HG02759 (cell line): ENCODE measurements around the gene SARDH.

Source experiments
- ATAC-seq: cut with Tn5 transposase; IDR thresholded peaks from one replicate; pipeline ENCODE4 v1.9.1; 2021; ENCODE audit warnings: mild to moderate bottlenecking, moderate library complexity; ENCODE audit not compliant: unreplicated experiment

SARDH gene

DNA sequence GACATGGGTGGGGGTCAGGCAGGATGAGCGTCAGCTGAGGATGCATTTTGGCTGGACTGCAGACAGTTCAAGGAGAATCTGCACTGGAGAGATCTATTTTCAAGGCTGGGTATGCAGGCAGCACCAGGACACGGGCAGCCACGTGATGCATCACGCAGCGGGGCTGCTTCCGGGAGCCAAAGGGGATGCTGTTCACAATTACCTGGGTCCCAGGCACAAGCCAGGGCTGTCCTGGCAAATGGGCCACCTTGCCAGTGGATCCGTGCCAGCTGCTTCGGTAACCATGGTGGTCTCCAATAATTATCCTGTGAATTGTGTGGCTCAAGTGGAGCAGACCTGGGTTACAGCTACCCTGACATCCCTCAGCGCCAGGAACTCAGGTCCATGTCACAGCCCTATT, 84.5 kb downstream of the SARDH start:
- no peak for ATAC-seq

DNA sequence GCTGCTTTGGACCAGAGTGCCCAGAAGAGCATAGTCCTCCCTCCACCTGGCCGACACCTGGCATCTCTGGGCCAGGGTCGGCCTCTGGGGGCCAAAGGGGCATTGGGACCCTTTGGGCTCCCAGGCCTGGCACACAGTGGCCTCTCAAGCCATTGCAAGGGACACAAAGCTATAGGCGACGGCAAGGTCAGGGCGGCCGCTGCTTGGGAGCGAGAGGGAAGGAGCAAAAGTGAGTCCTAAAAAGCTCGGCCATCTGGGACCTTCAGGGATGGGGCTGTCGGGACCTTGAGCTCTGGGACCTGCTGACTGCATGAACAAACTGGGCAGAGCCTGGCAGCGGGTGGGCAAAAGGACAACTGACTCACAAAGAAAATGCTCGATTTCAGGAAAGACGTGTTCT, 88.1 kb downstream of the SARDH start:
- no peak for ATAC-seq

DNA sequence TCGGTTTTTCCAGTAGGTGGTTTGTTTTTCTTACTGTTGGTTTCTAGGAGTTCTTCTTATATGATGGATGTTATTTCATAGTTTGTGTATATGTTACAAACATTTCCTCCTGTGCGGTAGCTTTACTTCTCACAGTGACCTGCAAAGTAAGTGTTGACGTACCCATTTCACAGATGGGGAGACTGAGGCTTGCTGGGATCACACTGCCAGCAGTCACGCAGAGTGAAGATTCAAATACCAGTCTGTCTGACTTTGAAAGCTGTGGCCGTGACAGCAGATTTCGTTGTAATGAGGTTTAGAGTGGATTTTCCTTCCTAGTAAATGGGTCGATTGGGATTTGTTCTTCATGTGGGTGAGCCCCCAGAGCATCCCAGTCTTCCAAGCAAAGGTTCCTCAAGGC, 89.0 kb downstream of the SARDH start:
- ATAC-seq = no peak

DNA sequence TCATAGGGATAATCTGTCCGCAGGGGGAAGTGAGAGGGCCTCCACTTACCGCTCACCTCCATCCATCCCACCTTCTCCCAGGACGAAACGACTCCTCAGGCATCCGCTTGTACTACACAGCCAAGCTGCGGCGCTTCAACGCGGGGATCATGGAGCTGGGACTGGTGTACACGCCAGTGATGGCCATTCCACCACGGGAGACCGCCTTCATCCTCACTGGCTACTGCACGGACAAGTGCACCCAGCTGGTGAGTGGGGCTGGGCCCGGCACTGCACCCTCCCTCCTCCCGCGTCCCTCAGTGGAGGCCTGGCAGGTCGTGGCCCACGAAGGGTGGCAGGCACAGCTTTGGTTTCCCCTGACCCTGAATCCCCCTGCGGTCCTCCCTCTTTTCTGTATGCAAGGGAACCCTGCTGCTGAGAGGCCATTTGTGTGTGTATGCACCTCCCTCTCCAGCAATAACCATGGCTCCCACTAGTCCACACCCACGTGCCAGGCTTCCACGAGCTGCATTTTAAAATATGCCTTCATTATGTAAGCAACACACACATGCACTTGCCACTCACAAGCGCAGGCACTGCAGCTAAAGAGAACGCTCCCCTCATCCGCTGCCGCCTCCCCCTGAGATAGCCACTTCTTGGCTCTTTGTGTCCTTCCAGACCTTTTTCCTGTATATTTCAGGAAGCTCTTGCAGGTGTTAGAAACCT, 90.2 kb downstream of the SARDH start:
- no peak for ATAC-seq

DNA sequence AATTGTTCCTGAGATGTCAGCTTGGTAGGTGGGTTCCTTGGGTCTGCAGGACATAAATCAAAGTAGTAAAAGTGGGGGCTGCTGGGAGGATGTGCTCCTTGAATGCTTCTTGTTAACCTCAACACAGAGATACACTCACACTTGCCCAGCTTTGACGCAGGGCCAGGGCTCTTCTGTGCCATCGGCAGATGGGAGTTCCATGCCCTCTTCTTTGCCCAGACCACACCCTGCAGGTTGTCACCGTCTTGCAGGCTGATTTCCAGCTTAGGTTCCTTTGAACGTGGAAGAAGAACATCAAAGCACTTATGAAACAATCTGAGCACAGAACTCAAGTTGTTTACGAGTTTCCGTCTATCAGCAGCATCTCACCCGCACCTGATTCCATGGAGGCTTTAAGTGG, 91.0 kb downstream of the SARDH start:
- ATAC-seq = no peak

DNA sequence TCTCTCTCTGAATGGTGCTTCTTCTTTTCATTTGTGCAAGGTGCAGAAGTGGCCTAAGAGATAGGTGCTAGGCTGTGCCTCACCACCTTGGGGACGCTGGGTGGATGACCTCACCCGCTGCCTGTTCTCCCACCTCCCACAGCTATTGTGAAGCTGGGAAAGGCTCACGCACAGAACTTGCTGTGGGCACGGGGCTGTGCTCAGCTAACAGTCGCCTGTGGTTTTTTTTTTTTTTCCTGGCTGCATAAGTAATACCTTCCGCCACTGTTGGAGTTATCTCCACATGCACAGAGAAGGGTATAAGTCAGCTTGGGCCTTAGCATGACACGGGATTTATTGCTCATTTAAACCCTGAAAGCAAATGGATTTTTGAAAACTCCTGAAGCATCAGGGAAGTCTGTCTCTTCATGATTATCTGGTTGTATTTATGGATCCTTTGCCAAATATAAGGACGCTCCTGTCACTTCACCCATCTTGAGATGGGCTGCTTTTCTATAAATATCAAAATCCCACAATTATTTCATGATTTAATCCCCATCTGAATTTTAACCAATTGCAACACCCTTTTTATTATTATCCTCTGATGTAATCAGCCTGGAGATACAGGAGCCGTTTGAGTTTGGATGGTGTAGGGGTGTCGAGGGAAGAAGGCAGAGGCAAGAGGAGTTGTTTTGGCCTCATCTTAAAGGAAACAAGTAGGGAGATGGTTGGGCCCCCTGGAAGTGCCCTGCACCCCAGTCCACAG, 93.0 kb downstream of the SARDH start:
- ATAC-seq = no peak

DNA sequence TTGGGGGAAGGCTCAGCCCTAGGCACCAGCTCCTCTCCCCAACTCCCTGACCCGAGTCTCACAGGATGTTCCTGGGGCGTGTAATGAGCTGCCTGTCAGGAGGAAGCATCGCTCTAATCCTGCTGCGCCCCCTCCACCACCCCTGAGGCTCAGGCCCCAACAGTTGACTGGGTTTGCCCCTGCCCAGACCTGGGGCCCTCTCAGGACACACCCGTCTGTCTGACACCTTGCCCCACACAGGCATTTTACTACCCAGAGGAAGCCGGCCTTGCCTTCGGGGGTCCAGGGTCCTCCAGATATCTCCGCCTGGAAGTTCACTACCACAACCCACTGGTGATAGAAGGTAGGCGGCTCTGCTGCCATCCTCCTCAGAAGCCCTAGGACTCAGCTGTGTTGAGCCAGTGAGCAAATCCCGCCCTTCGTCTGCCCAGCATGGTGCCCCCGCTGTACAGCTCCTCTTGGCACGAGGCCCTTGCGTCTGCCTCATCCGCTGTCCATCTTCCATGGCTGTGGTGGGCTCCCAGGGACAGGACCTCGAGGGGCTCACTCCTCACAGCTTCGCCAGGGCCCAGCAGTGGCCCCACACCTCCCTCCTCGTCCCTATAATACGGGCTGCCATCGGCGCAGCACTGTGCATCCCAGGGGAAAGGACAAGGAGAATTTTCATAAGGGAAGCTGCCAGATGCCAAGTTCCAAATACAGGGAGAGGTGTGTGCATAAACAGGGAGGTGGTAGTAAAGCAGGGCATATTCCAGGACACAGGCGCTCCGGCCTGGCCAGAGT, 94.0 kb downstream of the SARDH start:
- no peak for ATAC-seq

DNA sequence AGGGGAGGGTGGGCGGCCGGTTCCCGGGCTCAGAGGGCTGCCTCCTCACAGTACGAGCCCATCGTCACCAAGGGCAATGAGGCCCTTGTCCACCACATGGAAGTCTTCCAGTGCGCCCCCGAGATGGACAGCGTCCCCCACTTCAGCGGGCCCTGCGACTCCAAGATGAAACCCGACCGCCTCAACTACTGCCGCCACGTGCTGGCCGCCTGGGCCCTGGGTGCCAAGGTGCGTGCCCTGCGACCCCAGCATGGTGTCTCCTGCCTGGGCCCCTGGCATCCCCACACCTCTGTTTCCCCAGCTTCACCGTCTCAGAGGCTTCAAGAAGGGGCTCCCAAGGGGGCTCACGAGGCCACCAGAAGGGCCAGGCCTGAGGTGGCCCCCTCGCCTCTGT, 94.8 kb downstream of the SARDH start:
- no peak for ATAC-seq

DNA sequence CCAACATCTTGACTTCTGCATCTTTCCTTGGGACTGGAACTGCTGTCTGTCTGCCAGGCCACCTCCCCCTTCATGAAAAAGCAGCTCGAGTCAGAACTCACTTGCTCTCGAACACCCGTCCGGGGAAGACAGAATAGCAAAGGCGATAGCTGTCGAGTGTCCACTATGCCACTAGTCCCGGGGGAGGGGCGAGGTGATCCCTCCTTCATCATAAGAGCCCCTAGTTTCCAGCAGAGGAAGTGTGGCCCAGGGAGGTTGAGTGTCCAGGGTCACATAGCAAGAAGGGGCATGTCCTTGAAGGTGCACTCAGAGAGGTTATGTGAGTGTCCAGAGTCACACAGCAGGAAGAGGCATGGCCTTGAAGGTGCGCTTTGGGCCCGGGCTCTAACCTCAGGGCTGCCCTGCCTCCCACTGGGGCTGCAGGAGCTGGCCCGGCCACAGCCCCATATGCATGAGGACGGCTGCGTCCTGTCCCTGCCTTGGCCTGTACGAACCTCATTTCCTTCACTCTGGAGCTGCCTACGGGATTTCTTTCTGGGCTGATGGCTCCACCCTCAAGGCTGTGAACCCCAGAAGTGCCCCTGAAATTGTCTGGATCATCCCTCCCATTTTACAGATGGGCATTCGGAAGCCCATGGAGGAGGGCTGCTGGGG, 95.3 kb downstream of the SARDH start:
- no peak for ATAC-seq

DNA sequence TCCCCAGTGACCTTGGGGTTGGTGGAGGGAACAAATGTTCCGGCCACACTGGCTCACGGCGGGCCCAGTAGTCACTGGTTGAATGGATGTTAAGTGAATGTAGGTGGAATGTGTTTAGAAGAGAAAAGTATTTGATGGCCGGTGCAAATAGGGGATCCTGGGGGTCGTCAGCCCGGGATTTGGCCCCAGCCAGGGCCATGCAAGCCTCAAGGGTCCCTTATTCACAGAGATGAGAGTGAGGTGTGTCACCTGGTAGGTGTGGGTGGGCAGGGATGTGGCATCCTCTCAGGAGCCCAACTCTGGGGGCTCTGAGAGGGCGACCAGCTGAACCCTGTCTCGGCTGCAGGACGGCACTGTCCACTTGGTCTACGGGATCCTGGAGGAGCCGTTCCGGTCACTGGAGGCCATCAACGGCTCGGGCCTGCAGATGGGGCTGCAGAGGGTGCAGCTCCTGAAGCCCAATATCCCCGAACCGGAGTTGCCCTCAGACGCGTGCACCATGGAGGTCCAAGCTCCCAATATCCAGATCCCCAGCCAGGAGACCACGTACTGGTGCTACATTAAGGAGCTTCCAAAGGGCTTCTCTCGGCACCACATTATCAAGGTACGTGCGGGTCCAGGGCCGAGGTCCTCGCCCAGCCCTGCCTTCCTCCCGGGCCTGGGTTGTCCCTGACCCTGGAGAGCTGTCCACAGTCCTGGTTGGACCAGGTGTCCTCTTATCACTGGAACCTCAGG, 96.1 kb downstream of the SARDH start:
- ATAC-seq = no peak

DNA sequence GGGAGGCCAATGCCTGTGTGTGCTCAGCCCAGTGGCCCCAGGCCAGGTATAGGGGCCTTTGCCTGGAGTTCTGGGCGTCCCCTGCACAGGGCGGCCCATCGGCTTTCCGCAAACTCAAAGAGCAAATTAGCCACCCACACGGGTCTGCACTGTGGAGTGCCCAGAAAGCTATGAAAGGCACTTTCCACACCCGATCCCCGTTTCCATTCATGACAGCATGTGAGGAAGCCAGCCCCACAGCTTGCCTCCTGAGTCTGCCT, 96.8 kb downstream of the SARDH start:
- no peak for ATAC-seq

DNA sequence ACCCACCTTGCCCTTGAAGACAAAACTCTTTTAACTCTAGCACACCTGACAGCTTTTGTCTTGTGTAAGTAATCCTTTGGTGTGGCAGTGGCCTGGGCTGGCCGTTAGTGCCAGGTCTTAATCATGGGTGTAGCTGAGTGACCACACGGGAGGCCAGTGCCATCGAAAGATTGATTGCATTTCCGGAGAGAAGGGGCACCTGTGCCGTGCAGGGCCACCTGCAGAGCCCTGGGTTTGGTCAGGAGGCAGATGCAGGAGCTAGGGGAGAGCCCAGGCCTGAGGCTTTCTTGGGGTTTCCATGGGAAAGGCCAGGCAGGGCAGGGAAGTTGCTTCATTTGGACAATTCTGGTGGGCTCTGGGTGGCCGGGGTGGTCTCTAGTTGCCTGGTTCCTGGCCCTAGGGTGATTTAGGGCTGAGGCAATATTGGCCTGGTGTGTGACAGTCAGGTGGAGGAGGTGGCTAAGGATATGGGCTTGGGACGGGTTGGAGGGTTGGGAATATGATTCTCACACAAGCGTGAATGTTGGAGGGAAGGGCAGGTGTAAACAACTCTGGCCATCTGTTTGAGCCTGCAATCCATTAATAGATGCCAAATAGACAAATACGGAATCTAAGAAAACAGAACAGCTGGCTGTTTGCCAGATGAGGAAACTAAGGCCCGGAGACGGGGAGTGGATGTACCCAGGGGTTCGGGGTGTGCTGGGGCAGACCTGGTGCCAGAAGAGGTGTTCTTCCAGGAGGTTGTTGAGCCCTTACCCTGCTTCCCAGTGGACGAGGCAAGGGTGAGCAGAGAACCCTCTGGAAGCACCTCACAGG, 97.4 kb downstream of the SARDH start:
- ATAC-seq = no peak

DNA sequence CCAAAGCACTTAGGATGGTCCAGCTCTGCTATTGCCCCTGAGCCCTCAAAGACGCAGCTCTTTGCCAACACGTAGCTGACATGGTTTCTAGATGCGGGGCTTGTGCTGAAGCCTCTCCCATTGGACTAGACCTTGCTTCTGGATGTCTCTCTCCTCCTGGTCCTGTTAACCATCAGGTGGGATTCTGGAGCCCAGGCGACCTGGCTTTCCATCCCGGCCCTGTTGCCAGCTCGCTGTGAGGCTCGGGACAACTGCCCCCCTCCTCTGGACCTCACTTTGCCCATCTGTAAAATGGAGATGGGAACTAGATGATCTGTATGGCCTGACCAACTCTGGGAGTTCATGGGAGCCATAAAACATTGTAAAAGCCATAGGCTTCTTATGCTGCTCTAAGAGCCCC, 98.0 kb downstream of the SARDH start:
- ATAC-seq = no peak

DNA sequence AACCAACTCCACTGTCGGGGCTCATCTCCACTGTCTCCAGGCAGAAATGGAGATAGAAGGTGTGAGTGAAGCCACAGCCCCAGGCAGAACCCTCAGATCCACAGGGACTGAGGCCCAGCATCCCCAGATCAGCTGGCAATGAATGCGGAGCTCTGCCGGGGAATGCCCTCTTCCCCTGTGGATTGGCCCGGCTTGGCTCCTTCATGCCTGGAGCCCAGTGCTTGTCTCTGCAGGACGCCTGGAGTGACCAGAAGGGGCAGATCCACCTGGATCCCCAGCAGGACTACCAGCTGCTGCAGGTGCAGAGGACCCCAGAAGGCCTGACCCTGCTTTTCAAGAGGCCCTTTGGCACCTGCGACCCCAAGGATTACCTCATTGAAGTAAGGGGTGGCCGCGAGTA, 98.5 kb downstream of the SARDH start:
- ATAC-seq = no peak

DNA sequence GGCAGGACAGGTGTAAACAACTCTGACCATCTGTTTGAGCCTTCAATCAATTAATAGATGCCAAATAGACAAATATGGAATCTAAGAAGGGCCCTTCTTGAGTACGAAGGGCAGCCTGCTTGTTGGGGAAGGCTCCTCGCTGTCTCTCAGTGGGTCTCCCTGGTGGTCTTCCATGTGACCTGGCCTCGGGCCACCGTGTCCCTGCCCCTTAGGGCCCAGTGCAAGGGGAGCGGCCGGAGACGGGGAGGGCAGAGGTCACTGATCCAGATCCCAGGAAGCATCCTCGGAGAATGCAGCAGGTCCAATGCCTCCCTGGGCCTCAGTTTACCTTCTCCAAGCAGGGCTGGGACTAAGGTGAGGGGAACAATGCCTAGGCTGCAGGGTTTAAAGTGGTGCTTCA, 99.4 kb downstream of the SARDH start:
- ATAC-seq = no peak

DNA sequence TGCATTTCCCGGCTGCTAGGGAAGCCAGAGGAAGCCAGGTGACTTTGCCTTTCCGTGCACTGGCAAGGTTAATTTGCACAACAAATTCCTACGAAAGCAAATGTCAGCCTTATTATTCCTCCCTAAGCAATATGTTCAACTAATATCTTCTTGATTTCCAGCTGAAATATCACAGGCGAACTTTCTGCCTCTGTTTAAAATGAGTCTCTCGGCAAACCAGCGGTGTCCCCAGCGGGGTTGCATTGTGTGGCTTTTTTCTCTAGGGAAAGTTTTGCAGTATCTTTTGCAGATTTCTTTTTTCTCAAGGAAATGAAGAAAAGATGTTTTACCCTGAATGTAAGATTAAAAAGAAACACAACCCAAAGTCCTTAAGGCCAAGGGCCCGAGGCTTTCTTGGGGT, 100.1 kb downstream of the SARDH start:
- no peak for ATAC-seq

DNA sequence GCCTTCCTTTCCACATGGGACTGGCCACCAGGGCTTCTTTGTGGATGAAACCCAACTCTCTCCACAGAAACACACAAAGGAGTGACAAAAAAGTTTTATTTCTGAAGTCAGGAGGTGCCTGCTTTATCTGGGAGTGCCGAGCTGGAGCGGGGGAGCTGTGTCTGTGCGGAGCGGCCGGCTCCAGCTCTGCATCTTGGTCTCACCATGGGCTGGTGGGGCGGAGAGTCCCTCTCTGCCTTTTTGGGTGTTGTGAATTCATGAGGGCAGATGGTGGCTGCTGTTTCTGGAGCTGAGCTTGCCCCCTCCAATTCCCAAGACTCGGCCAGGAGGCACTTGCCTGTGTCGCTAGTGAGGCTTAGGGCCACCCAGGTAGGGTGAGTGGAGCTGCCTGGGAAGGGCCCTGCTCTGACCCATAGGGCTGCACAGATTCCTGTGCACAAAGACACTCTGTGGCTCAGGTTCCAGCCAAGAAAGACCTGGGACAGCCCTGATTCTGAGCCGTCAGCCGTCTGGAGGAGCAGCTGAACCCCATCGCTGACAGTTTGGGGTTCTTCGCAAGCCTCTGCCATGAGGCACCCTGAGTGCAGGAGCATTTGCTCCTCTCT, 100.6 kb downstream of the SARDH start:
- ATAC-seq = no peak

DNA sequence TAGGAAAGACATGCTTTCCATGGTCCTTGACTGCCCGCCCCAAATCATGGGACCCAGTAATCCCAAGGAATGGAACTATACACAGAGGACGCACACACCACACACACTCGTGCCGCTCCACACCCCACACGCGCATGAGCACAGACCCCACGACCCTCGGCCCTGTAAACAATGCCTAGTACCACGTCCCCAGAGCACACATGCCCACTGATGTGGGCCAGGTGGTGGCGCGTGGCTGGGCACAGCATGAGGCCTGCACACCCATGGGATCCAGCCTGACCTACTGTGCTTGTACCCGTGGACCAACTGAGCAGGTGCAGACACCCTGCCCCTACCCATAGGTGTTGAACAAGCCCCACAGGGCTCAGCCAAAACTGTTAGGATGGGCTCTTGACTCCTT, 101.2 kb downstream of the SARDH start:
- no peak for ATAC-seq

DNA sequence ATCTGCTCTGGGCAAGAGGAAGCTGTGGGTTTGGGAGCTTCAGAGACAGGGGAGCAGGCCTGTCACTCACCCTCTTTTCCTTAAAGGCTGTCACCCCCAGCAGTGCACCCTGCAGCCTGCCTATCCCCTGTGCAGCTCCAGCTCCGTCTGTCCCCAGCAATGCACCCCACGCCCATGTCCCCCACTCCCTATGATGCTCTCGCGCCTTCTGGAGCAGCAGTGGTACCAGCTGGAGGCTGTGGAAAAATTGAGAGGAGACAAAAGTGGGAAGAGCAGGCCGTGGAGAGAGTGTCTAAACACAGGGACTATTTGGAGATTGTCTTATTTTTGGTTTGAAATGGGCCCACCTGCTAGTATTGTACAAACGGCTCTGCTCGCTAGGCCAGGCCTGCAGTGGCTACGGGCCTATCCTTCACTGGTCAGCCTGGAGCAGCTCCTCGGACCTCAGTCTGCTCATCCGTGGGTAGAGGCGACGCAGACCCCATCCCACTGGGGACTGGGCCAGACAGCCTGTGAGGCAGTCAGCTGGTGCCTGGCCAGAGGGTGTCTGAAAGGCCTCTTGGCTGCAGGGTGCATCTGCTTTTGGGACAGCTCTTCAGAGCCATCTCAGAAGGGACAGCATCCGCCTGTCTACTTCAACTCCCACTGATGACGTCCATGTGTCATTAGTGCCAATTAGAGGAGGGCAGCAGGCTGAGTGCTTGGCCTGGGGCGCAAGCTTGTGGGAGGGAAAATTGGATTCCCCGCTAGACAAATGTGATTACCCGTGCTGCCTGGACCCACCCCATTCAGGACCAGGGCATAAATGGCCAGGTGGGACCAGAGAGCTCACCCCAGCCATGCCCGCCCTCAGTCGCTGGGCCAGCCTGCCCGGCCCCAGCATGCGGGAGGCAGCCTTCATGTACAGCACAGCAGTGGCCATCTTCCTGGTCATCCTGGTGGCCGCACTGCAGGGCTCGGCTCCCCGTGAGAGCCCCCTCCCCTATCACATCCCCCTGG, 102.3 kb downstream of the SARDH start, which contains the start of gene DBH:
TSS of gene DBH (plus strand) at position 831 of the 999 bp plus-strand sequence. CDS start at position 840, 9 bp downstream.
- no peak for ATAC-seq
